Measurements from ENCODE around the gene SORCS1. TPM values are rescaled to one million over a fixed set of nuclear protein-coding genes. Genes with fewer than 3 reads are reported as not detected.

The SORCS1 gene
- total RNA-seq, 1 donor, result not detected

GRCh38 chr10:106557053-106557452, 607.5 kb downstream of the SORCS1 start:
- no peak for DNase-seq (ENCODE audit: low read depth)
- TF ChIP-seq, protein P1, sequence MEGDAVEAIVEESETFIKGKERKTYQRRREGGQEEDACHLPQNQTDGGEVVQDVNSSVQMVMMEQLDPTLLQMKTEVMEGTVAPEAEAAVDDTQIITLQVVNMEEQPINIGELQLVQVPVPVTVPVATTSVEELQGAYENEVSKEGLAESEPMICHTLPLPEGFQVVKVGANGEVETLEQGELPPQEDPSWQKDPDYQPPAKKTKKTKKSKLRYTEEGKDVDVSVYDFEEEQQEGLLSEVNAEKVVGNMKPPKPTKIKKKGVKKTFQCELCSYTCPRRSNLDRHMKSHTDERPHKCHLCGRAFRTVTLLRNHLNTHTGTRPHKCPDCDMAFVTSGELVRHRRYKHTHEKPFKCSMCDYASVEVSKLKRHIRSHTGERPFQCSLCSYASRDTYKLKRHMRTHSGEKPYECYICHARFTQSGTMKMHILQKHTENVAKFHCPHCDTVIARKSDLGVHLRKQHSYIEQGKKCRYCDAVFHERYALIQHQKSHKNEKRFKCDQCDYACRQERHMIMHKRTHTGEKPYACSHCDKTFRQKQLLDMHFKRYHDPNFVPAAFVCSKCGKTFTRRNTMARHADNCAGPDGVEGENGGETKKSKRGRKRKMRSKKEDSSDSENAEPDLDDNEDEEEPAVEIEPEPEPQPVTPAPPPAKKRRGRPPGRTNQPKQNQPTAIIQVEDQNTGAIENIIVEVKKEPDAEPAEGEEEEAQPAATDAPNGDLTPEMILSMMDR (IDR thresholded peaks at IDR 0.05; ENCODE audit: insufficient read depth, low read depth, low read length), result no peak
- H3K4me3 ChIP-seq (ENCODE audit: low read depth, low read length), result no peak overlapping the region

DNA sequence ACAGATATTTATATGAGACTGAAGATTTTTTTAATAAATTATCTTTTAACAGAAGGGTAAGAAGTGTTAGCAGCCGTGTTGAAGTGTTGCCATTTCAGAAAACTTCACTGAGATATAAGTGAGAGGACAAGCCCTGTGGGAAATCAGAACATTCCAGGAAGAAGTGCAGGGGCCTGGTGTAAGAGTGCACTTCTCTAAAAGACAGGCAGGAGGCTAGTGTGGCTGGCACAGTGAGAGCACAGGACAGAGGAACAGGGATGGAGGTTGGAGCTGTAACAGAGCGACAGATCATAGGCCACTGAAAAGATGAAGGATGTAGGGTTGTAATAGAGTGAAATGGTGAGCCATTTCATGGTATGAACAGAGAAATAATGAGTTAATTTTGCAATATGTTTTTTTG, 608.9 kb downstream of the SORCS1 start:
- TF ChIP-seq, protein P1 (IDR thresholded peaks at IDR 0.05; ENCODE audit: insufficient read depth, low read depth, low read length), result no peak
- no peak overlapping the region for H3K4me3 ChIP-seq (ENCODE audit: low read depth, low read length)
- DNase-seq (ENCODE audit: low read depth), result no peak

- TF ChIP-seq, protein P1 (IDR thresholded peaks at IDR 0.05; ENCODE audit: insufficient read depth, low read depth, low read length), result no peak
- DNase-seq (ENCODE audit: low read depth), result no peak
- no peak overlapping the region for H3K4me3 ChIP-seq (ENCODE audit: low read depth, low read length)
Observed at GRCh38 chr10:106551501-106552062, 612.9 kb downstream of the SORCS1 start.

DNA sequence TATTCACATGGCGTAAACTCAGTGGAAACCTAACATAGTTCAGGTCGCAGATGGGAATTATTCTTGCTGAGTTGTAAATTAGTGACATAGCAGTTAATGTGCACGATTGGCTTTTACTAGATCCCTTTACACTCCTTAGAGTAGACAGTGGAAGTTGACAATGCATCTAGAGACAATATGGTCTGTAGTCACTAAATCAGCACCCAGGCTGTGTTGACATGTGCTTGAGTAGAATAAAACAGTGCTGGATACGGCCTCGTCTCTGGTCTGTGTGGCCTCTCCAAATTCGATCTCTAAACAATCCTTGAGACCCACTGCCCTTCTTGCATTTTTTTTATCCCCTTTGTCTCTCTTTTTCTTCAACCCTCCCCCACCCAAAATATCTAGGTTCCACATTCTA, 615.7 kb downstream of the SORCS1 start:
- no peak for DNase-seq (ENCODE audit: low read depth)
- no peak overlapping the region for H3K4me3 ChIP-seq (ENCODE audit: low read depth, low read length)
- TF ChIP-seq, protein P1 (IDR thresholded peaks at IDR 0.05; ENCODE audit: insufficient read depth, low read depth, low read length), result no peak

DNA sequence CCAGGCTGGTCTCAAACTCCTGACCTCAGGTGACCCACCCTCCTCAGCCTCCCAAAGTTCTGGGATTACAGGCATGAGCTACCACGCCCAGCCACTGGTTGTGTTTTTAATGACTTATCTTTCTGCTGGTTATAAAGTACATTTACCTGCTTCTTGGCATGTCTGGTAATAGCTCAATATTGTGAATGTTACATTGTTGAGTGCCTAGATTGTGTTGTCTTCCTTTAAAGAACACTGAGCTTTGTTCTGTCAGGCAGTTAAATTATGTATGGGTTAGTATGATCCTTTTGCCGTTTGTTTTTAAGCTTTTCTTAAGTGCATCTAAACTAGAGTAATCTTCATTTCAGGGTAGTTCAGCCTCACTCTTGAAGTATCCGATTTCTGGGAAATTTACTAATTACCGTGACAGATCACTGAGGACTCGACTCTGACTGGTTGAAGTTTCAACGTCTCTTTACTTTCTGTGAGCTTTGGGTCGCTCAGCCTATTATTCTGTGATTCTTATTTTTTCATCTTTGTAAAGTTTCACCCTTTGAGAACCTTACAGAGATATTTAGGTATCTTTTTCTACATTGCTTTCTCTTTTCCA, 617.4 kb downstream of the SORCS1 start:
- H3K4me3 ChIP-seq (ENCODE audit: low read depth, low read length), result no peak overlapping the region
- DNase-seq (ENCODE audit: low read depth), result no peak
- TF ChIP-seq, protein P1 (IDR thresholded peaks at IDR 0.05; ENCODE audit: insufficient read depth, low read depth, low read length), result no peak

DNA sequence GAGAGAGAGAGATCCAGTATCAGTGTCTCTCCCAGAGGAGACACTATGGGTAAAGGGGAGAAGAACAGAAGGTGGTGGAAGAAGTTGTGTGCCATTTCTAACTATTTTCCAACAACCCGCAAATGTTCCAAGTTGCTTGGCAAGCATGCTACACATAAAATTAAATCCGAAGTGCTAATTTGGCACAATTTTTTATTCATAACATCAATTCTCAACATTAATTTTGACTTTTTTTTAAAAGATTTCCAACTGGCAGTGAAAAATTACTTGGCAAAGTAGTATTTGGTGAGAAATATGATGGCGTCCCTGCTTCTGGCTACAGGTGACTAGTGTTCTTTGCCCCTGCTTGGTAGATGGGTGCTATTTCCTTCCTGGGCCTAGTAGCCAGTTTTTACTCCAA, 622.0 kb downstream of the SORCS1 start:
- TF ChIP-seq, protein P1 (IDR thresholded peaks at IDR 0.05; ENCODE audit: insufficient read depth, low read depth, low read length), result no peak
- no peak for DNase-seq (ENCODE audit: low read depth)
- no peak overlapping the region for H3K4me3 ChIP-seq (ENCODE audit: low read depth, low read length)

DNA sequence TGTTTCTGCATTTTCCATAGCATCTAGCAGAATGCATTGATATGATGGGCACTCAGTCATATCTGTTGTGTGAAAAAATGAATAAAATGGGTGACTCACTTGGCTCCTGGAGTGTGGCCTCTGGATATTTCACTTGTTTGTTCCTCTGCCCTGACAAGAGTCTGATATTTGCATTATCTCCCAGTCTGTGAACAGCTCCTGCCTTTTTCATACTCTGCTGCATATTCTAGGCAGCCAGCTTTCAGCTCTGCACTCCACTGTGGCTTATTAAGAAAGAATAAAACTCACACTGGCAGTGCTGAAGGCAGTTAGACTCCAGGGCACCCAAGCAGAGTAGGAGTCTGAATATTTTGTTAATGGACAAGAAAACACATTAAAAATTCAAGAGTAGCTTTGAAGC, 623.9 kb downstream of the SORCS1 start:
- H3K4me3 ChIP-seq (ENCODE audit: low read depth, low read length), result no peak overlapping the region
- TF ChIP-seq, protein P1 (IDR thresholded peaks at IDR 0.05; ENCODE audit: insufficient read depth, low read depth, low read length), result no peak
- no peak for DNase-seq (ENCODE audit: low read depth)
